HG02973 (cell line): Measurements from ENCODE around the gene ABCA2.

Experiments
- ATAC-seq: cut with Tn5 transposase; IDR thresholded peaks from one replicate; pipeline ENCODE4 v1.9.1; 2021; ENCODE audit warnings: moderate library complexity; ENCODE audit not compliant: unreplicated experiment

ABCA2 gene

DNA sequence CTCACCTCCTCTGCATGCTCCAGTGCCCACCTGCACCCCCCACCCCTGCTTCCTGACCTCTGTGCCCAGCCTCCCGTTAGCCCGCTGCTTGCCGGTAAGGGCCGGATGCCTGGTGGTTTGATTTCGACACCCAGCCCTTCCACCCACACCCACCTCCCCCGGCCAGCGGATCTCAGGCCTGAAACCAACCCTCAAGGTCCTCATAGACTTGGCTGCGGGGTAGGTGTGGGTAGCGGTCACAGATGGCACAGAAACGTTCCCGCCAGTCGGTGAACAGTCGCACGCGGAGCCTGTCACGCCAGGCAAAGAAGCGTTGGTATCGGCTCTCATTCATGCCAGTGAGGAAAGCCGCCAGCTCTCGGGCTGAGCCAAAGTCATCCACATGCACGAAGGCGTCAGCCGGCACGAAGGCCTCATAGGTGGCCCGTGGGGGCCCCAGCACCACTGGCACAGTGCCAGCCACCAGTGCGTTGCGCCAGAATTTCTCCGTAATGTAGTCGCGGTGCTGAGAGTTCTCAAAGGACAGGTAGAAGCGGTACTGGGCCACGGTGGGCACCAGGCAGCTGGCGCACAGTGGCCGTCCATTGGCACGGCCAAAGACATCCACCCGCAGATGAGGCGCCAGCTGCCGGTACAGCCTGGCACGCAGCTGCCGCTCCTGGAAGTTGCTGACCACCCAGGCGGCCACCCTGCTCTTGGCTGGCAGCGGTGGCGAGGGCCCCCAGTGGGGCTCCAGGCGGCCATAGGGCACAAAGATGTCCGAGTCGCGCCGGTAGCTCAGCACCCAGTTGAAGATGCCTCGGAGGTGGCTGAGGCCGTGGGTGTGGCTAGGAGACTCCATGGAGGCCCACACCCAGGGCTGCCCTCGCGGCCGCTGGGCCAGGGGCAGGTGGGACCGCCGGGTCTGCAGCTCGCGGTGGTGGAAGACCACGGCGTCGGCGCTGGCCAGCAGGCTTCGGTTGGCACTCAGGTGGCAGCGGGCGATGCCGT lies 2.8 kb upstream of the ABCA2 start:
- ATAC-seq, result no peak

DNA sequence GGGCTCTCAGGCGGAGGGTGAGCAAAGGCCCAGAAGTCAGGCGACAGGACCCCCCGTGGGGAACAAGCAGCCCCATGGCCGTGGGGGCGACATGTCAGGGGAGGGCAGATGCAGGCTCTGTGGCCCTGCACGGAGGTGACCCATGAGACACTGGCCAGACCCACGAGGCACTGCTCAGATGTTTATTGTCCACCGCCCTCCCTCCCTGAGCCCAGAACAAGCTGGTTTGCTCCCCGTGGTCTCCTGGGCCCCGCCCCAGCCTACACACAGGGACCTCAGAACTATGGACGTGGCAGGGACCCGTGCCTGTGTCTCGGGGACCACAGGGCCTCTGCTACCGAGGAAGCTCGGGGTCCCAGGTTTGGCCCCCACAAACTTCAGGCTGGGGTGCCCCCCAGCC lies 2.0 kb upstream of the ABCA2 start:
- ATAC-seq, result no peak

DNA sequence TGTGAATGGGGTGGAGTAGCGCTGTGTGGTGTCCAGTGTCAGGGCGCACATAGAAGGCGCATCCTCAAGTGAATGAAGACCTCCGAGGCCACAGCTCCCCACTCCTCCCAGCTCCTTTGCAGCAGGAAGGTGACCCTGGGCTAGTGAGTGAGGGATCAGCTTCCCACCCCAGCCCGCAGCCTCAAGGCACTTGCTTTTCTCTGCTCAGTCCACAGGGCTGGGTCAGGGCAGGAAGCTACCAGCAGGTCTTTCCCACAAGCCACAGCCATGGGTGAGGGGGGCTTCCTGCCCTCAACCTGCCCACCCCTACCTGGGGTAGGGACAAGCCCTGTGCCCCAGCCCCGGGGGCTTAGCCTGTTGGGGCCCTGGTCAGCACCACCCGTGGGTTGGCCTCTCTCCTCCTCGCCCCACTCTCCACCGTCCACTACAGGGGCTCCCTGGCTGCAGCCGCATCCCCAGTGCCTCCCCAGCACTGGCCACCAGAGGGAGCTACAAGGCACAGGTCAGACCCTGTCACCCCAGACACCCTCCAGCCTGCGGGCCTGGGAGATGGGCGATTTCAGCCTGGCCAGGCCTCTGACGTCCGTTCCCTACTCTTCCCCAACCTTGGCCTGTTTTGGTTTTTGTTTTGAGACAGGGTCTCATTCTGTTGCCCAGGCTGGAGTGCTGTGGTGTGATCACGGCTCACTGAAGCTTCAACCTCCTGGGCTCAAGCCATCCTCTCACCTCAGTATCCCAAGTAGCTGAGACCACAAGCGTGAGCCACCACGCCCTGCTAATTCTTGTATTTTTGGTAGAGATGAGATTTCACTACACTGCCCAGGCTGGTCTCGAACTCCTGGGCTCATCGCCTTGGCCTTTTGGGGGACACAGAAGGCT lies 1.3 kb upstream of the ABCA2 start:
- no peak for ATAC-seq

DNA sequence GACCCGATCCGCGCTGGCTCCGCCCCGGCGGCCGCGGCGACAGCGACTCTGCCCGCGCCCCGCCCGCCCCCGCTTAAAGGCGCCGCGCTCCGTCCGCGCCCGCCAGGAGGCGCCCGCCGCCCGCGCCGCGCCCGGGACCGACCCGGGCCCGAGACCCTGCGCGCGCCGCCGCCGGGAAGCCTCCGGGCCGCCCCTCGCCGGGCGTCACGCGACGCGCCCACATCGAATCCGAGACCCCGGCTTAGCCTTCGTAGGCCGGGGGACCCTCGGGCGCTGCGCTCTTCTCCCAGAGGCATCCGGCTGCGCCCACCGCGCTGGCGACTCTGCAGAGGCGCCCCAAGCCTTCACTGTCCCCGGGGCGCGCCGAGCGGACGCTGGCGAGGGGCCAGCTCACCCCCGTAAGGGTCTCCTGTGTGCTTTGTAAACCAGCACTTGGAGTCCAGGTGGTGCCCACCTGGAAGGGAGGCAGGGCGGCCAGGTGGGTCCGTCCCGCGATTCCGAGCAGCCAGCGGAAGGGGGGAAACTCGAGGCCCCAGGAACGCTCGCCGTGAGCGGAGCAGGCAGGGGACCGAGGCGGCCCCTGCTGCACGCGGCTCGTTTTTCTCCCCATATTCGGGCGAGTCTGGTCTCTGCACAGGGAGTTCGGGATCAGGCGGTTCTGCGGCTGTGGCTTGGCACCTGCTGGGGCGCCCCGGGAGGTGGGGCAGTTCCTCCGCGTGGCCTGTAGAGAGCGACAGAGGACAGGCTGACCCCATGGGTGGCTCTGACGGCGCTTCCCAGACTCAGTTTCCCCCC lies 423 bp upstream of the ABCA2 start:
- ATAC-seq, result no peak

DNA sequence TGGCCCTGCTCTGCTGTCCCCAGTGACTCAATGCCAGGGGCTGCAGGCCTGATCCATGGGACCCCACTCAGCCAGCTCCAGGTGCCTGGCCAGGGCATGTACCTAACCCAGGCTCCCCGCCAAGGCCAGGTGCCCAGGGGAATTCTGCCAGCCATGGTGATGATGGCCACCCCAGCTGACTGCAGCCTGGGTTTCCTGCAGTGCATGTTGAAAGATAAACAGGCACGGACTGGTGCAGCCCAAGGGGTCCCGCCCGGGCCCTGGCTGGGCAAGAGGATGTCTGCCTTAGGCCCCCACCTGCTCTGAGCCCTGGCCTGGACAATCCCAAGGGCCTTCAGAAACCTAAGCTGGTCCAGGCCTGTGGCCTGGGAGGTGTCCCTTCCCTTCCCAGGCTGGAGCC lies 1.2 kb downstream of the ABCA2 start:
- no peak for ATAC-seq

DNA sequence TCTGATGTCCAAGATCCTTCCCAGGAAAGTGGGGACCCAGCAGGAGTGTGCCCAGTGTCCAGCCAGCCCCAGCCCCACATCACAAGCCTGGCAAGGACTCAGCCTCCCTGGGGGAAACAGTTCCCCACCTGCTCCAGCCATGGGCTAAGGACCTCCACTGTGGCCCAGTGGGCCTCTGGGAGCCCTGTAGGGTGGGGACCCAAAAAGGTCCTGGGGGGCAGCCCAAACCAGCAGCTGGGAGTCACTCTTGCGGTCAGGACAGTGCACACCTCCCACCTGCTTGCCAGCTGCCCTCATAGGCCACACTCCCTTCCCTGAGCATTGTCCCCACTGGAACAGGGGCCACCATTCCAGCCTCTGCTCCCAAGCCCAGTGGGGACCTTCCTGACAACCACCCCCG lies 1.7 kb downstream of the ABCA2 start:
- no peak for ATAC-seq

DNA sequence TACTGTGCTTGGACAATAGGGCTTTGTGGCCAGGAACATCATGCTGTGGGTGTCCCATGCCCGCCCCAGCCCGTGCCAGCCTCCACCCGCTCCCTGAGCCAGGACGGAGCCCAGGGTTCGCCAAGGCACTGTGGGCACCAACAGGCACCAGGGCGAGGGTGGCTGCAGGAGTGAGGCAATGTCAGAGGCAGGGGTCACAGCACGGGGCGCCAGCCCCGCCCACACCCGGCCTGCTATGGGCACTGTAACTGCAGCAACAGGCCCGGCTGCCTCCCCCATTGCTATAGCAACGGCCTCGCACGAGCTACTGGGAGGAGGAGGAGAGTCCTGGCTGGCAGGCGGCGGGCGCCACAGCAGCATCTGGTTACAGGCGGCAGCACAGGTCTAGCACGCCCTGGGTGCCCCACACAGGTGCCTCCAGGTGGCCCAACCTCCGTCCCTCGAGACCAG lies 2.5 kb downstream of the ABCA2 start:
- no peak for ATAC-seq

DNA sequence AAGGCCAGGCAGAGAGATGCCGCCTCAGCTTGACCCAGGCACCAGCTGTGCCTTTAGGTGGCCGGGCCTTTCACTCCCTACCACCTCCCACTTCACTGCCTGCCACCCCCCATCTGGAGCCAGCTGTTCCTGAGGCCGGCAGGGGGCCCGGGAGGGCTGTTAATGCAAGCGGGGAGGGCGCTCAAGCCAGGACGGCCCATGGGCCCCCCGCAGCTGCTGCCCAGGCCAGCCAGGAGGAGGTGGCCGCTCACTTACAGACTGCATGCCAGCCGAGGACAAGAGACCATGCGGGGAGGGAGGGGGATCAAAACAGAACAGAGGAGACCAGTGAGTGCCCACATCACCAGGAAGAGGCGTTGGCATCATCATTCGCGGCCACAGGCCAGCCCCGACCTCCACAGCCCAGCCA lies 4.5 kb downstream of the ABCA2 start:
- no peak for ATAC-seq

DNA sequence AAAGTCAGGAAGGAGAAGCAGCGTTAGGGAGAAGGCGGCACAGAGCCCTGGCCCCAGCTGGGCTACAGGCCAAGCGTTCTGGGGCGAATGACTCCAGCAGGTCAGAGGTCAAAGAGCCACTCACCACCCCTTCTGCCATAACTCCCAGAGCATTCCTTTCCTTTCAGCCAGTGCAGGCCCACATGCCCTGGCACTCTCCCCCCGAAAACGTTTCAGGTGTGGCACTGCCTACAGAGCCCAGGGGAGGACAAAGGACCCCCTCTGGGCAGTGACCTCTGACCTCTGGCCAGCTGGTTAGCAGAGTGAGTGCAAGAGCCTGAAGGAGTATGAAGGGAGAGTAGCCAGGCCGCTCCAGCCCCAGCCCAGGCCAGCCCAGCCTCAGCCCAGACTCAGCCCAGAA lies 4.9 kb downstream of the ABCA2 start:
- no peak for ATAC-seq

DNA sequence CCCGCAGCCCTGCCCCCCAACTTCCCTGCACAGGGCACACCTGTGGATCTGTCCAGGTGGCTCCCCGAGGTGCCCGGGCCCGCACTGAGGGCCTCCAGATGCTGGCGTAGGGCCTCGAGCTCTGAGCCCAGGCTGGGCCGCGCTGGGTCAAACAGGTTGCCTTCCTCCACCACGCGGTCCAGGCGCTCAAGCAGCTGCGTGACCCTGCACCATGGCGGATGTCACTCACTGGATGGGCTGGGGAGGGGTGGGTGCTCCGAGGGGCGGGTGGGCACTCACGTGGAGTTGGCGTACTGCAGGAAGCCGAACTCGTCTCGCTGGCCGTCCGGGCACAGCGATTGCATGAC lies 5.4 kb downstream of the ABCA2 start:
- ATAC-seq, result no peak

DNA sequence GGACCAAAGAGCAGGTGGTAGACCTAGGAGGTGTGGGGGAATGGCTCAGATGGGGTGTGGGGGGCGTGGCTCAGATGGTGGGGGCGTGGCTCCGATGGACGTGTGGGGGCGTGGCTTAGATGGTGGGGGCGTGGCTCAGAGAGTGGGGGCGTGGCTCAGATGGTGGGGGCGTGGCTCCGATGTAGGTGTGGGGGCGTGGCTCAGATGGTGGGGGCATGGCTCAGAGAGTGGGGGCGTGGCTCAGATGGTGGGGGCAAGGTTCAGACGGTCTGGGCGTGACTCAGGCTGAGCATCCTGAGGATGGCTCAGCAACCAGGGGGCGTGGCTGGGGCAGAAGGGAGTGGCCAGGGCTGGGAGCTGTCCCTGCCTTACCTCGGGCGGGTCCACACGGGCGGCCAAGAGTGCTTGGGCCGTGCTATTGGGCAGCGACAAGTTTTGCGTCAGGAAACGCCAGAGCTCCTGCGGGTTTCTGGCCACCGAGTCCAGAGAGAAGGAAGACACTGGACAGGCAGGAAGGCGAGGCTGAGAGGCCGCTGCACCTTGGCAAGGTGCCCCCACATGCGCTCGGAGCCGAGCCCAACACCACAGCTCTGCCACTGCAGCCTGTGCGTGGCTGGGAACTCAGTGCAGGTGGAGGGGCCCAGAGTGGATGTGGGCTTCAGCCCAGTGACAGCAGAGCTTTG lies 5.9 kb downstream of the ABCA2 start:
- ATAC-seq, result no peak

DNA sequence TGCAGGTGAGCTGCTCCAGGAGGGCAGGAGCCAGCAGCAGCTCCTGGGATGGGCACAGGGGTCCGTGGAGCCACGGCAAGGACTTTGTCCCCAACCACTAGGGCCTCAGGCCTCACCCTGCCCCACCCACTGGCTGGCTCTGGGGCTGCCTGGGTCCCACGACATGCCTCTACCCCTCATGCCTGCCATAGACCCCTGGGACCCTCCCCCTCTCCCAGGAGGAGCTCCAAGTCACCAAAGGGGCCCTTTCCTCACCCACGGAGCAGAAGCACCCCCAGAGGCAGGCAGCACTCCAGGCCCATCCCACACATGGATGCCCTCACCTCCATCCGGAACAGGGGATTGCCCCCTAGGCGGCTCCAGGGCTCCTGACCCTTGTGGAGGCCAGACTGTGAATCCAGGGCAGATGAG lies 6.5 kb downstream of the ABCA2 start:
- ATAC-seq, result no peak

DNA sequence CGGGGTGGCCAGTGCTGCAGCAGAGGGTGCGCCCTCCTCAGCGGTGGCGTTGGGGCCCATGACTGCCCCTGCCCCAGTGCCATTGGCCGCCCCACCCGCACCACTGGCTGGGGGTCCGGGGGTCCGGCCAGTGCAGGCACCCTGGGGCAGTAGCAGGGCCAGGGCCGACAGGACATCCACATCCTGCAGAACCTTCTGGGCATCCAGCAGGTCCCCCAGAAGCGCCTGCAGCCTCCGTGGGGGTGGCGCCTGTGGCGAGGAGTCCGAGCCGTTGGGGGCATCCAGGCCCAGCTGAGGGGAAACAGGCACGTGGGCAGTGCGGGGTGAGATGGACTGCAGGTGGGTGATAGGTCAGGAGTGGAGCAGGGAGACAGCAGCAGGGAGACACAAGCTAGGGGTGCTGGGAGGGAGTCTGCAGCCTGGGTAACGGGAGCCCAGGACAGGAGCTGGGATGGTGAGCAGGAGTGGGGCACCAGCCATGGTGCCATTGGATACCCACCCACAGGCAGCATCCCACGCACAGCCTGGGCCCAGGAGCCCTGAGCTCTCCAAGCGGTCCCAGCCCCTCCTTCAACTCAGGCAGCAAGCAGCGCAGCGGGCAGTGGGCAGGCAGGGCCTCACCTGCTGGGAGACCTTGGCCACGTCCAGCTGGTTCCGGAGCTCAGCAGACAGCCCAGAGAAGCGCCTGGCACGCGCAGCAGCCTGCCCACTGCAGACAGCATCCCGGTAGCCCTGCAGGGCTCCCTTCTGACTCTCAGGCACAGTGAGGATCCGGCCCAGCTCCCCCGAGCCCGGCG lies 7.1 kb downstream of the ABCA2 start:
- no peak for ATAC-seq

DNA sequence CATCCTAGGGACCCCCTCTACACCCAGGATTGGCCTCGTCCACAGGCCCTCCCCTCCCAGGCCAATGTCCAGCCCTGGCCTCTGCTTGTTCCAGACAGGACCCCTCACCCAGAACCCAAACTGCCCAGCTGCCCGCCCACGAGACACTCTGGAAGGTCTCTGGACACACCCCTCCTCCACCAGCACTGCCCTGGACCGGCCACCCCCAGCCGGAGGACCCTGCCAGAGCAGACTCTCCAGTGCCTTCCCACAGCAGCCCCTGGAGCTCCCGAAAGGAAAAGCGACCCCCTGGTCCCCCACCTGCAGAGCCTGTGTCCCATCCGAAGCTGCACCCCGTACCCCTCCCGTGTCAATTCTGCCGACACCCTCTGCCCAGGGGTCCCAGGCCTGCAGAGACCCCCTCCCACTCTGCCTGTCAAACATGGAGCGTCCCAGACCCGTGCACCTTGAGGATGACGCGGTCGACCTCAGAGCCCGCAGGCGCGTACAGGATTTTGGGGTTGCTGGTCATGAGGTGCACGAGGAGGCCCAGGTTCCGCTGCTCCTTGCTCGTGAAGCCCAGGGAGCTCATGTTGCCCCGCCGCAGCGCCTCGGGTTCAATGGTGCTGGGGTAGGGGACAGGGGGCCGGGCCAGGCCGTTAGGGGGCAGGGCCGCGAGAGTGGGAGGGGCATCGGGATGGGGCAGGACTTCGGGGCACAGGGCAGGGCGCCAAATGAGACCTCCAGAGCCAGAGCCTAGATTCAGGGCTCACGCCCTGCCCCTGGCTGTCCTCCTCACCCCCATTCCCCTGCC lies 8.0 kb downstream of the ABCA2 start:
- ATAC-seq, result no peak

DNA sequence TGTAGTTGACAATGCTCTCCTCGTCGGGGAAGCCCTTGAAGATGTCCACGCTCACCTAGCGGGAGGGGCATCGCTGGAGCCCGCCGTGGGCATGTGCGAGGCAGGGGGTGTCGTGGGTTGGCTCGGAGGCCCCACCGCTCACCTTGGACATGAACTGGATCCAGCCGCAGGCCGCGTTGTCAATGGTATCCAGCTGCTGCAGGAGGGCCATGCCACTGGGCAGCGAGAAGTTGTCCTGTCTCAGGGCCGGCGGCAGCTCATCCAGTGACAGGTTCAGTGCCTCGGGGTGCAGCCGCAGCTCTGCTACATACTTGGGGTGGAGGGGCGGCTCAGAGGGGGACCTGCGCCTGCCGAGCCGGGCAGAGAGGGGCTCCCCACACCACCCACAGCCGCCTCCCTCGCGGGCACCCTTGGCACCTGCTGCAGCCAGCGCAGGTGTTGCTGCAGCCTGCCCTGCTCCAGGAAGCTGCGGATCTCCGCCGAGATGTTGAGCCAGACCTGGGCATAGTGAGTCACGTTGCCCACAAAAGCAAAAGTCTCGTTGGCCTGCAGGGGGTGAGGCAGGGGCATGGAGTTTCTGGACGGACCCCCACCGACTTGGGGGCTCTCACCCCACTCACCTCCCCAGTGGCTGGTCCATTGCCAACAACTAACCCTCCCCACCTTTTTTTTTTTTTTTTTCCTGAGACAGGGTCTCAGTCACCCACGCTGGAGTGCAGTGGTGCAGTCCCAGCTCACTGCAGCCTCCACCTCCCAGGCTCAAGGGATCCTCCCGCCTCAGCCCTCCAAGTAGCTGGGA lies 9.1 kb downstream of the ABCA2 start:
- no peak for ATAC-seq

DNA sequence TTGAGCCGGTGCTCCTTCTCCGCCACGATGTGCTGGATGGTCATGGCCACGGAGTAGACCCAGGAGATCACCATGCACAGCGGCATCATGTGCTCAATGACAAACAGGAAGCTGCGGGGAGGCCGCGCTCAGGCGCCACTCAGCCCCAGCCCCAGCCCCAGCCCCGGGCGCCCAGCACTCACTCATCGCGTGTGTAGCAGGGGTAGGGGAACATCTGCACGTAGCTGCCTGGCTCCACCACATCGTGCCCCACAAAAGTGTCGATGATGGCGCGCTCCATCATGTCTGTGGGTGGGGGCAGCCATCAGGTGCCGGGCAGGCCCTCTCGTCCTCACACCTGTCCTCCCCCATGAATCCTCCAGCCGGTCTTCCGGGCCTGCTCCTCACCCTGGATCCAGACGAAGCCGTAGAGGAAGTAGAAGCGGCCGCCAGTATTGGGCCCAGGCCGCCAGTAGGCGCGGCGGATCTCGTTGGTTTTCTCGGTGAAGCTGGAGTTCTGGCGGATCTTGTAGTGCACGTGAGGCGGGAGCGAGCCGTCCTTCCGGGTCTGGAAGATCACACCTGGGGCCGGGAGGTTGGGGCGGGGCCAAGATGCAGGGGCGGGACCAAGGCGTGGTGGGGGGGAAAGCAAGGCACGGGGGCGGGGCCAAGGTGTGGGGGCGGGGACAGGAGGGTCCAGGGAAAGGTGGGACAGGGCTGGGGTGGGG lies 10.1 kb downstream of the ABCA2 start:
- no peak for ATAC-seq

DNA sequence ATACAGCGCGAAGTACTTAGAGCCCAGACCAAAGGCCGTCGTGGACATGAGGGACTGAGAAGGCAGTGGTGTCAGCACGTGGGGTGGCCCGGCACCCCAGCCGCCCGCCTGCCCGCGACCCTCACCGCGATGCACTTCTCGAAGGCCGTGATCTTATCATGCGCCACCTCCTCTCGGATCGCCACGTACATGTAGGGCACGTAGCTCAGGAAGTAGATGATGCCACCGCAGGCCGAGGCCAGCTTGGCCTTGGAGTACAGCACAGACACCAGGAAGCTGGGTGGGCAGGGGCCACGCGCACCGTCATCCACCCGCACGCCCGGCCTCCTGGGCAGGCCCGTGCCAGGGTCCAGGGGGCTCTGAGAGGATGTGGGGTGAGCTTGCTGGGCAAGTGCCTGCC lies 11.0 kb downstream of the ABCA2 start:
- no peak for ATAC-seq
